ENCODE measurements around the gene HRAS. TPM values are rescaled to one million over a fixed set of nuclear protein-coding genes. Genes with fewer than 3 reads are reported as not detected.

Gene HRAS
- 32.1 and 44.6 TPM in 2 replicates for total RNA-seq

DNA sequence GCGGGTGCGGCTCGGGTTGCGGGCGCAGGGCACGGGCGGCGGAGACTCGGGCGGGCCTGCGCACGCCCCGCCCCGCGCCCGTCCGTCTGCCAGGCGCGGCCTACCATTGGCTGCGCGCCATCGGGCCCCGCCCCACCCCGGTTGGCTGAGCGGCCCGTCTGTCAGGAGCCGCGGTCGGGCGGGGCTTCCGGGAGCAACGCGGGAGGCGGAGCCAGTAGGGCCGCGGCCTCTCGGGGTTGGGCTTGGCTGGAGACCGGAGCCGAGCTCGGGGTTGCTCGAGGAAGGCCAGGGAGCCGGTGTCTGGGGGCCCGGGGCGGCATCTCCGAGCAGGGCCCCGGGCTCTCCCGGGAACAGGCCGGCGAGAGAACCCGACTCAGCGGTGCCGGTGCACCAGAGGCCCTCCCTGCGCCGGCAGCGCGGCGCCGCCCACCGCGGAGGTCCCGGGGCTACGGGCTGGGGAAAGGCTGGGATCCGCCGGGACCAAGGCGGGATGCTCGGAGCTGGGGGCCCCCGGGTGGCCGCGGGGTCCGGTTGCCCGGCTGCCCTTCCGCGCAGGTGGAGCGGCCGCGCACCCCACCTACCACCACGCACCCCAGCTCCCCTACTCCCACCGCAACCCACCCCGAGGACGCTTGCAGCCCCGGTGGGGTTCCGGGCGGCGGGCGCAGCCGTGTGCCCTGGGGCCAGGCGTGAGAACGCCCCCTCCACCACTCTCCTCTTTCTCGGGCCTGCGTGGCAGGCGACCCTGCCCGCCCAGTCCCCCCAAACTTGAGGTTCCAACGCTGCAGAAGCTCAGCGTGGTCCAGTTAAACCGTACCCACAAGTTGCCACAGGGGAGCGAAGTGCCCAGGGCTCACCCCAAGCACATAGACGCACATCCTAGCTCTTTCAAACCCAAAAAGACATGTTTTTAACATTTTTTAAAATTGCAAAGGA lies at the start of gene HRAS:
HRAS (minus strand) TSS at position 58 of the 936 bp plus-strand sequence.

DNA sequence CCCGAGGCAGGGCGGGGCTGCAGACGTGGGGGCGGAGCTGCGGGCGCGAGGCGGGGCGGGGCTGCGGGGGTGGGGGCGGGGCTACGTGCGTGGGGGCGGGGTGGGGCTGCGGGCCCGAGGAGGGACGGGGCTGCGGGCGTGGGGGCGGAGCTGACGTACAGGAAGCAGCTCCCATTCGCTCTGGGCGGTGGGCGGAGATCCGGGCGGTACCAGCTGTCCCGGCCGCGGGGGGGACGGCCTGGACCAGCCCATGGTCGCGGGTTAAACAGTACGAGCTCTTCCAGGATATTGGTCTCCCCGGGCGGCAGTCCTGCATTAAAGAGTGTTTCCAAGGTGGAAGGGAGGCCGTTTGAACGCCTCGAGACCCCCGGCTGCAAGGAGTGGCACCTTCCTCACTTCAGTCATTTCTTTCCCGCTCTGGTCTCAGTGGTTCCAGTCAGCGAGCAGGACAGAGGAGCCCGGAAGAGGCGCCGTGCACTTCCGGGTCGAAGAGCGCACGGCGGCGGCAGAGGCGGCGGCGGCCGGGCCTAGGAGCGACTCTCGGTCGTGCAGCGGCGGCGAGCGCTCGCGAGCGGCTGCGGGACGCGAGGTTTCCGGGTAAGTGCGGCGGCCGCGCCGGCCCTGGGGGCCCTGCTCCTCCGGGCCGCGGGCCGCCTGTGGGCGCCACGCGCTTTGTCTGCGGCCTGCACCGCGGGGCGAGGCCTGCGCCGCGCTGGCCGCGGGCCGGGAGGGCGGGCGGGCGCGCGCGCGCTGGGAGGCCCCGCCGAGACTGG lies 40.8 kb upstream of the HRAS start, which contains the start of gene PHRF1:
PHRF1 (plus strand) TSS at position 475 of the 773 bp plus-strand sequence. CDS start 5,043 bp downstream, outside the sequence.

DNA sequence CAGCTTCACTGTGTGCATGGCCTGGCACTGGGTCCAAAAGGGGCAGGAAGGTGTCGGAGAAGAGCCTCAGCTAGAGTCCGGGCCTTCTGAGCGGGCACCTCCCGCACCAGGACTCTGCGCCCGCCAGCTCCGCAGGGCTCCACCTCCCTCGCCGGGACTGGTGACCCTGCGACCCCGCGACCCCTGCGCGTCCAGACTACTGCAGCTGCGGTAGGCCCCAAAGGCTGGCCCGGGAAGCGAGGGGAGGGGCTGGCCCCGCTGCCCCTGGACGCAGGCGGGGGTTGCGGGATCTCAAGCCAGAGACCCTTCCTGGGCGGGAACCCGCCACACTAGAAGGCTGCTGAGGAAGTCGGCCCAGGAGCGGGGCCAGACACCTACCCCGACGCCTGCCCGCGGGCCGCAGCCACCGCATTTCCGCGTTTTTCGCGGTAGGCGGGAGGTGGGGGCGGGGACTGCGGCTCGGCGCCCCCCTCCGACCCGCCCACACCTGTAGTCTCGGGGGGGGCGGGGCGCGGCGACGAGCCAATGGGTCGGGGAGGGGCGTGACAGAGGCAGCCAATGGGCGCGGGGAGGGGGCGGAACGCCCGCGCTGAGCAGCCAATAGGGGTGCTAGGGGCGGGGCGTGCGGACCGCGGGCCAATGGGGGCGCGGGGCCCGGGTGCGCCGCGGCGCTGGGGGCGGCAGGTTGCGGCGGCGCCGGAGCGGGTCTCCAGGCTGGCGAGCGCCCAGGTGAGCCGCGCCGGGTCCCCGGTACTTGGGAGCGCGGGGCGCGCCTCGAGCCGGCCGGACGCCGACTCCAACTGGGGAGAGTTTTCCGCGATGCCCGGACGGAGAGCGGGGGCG lies 25.1 kb upstream of the HRAS start, which contains the start of the genes LMNTD2 and RASSF7:
LMNTD2 (minus strand) TSS at position 434 of the 843 bp plus-strand sequence; CDS start at position 412, 22 bp downstream.
RASSF7 (plus strand) TSS at position 666 of the 843 bp plus-strand sequence. CDS start 799 bp downstream, outside the sequence.

DNA sequence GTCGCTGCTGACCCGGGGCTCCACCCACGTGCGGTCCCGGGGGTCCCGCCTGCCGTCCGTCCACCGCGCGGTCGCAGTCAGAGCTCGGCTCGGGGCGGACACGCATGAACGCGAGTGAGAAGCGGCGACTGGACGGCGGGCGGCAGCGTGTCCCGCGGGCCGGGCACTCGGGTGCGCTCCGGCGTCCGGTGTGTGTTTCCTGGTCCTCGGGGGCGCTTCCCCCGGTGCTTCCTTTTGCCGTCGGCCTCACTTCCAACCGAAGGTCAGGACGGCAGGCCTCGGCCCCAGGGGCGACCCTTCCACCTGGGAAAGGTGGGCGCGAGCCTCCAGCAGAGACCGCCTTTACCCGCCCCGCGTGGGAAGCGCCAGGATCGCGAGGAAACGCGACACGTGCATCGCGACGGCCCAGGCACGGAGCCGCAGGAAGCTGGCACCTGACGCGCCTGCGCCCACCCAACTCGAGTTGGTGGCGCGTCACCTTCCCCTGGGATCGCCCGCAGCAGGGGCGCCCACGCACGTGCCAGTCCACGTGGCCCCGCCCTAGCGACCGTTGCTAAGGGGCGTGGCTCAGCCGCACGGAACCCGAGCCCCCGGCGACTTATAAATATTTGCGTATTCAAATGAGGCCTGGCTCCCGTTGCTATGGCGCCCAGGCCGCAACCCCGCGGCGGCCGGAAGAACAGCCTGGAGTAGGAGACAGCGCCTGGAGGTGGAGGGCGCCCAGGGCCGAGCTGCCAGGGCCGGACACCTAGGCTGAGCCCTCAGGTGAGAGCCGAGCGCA lies 1.7 kb upstream of the HRAS start, which contains the start of gene LRRC56:
LRRC56 (plus strand) TSS at position 687 of the 781 bp plus-strand sequence. CDS start 3,158 bp downstream, outside the sequence.

DNA sequence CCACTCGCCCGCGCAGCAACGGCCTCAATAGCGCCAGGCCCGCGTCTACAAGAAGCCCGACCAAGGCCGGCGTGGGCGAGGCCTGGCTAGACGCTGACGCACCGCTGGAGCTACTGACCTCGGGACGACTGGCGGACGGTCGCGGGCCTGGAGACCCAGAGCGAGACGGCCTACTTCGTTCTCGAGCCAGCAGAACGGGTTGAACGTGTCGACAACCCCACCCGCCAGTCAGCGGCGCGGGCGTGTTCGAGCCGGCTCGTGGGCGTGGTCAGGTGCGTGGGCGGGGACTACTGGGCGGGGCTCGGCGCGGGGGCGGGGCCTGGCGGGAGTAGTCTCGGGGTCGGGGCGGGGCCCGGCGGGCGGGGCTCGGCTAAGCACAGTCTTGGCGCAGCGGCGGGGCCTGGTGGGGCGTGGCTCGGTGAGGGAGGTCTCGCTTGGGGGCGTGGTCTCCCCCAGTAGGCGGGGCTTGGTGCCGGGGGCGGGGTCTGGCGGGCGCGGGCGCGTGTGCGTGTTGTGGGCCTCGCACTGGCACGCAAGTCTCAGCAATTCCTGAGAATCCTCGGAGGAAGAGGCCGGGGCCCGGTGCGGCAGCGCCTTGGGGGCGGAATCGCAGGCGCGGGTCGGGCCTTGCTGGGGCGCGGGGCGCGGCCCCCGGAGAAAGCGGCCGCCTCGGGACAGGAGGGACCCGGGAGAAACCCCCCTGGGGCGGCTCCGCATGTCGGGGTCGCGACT lies 28.2 kb downstream of the HRAS start, which contains the start of gene RNH1:
RNH1 (minus strand) TSS at position 248 of the 732 bp plus-strand sequence. CDS start 5,080 bp downstream, outside the sequence.

Other genes with a start within 250 kb of the HRAS start
- 11.6 and 21.6 TPM in 2 replicates for gene PGGHG, start 246.4 kb downstream of the HRAS start, total RNA-seq
- not detected in 2 replicates for gene IFITM5, start 236.1 kb downstream of the HRAS start, total RNA-seq
- 13.1 and 30.3 TPM in 2 replicates for gene IFITM2, start 227.8 kb downstream of the HRAS start, total RNA-seq
- gene IFITM1, start 221.5 kb downstream of the HRAS start, total RNA-seq = 0.42 and 11.6 TPM in 2 replicates
- gene IFITM3, start 214.7 kb downstream of the HRAS start, total RNA-seq = 43.1 and 48.1 TPM in 2 replicates
- 8.0 and 10.0 TPM in 2 replicates for gene B4GALNT4, start 166.1 kb downstream of the HRAS start, total RNA-seq
- gene PKP3, start 141.4 kb downstream of the HRAS start, total RNA-seq = 0.69 and 1.8 TPM in 2 replicates
- 8.1 and 14.0 TPM in 2 replicates for gene SIGIRR, start 120.6 kb downstream of the HRAS start, total RNA-seq
- not detected in 2 replicates for gene ANO9, start 93.6 kb downstream of the HRAS start, total RNA-seq
- gene PTDSS2, start 85.3 kb downstream of the HRAS start, total RNA-seq = 30.9 and 31.2 TPM in 2 replicates
- 256 and 286 TPM in 2 replicates for gene RNH1, start 28.3 kb downstream of the HRAS start, total RNA-seq
- gene LRRC56, start 2.0 kb upstream of the HRAS start, total RNA-seq = 0.89 and 1.0 TPM in 2 replicates
- 0.30 and 0.60 TPM in 2 replicates for gene LMNTD2, start 25.2 kb upstream of the HRAS start, total RNA-seq
- 7.1 and 13.3 TPM in 2 replicates for gene RASSF7, start 25.4 kb upstream of the HRAS start, total RNA-seq
- gene PHRF1, start 40.9 kb upstream of the HRAS start, total RNA-seq = 22.3 and 41.2 TPM in 2 replicates
- gene IRF7, start 80.4 kb upstream of the HRAS start, total RNA-seq = 5.9 and 6.5 TPM in 2 replicates
- not detected in 2 replicates for gene CDHR5, start 89.4 kb upstream of the HRAS start, total RNA-seq
- gene SCT, start 91.6 kb upstream of the HRAS start, total RNA-seq = not detected in 2 replicates
- gene DRD4, start 101.7 kb upstream of the HRAS start, total RNA-seq = 0.09 TPM in 1 of 2 replicates, not detected in the other
- gene DEAF1, start 159.6 kb upstream of the HRAS start, total RNA-seq = 22.6 and 31.6 TPM in 2 replicates
- gene TMEM80, start 160.2 kb upstream of the HRAS start, total RNA-seq = 8.3 and 10.1 TPM in 2 replicates
- 18.7 and 31.3 TPM in 2 replicates for gene EPS8L2, start 170.7 kb upstream of the HRAS start, total RNA-seq
- 121 and 178 TPM in 2 replicates for gene TALDO1, start 211.9 kb upstream of the HRAS start, total RNA-seq
- 17.8 and 30.4 TPM in 2 replicates for gene GATD1, start 241.9 kb upstream of the HRAS start, total RNA-seq

All from smooth muscle cell of the umbilical artery (primary cell).